HG02610 (cell line): ENCODE data around the gene ECI1.
"Not testable (repeated sequence)": the region's sequence is repeated elsewhere in the genome, so short reads cannot be mapped to it uniquely, and the experiment has no call there.

Experiments used
- ATAC-seq: cut with Tn5 transposase; IDR thresholded peaks from one replicate; pipeline ENCODE4 v1.9.1; 2021; ENCODE audit warnings: mild to moderate bottlenecking, moderate library complexity; ENCODE audit not compliant: unreplicated experiment

The ECI1 gene

GRCh38 chr16:2280981-2281542 is 29.7 kb upstream of the ECI1 start:
- no peak for ATAC-seq

- no peak for ATAC-seq
Measured at GRCh38 chr16:2280461-2280860, 29.1 kb upstream of the ECI1 start.

GRCh38 chr16:2278956-2279800 is 27.8 kb upstream of the ECI1 start:
- no peak for ATAC-seq

GRCh38 chr16:2278272-2278608 is 26.9 kb upstream of the ECI1 start:
- ATAC-seq: no peak

GRCh38 chr16:2277466-2278271 is 26.3 kb upstream of the ECI1 start:
- ATAC-seq: no peak

GRCh38 chr16:2276368-2277195 is 25.2 kb upstream of the ECI1 start:
- no peak for ATAC-seq

GRCh38 chr16:2275476-2276367 is 24.3 kb upstream of the ECI1 start:
- no peak for ATAC-seq

GRCh38 chr16:2273931-2274330 is 22.5 kb upstream of the ECI1 start:
- no peak for ATAC-seq

- ATAC-seq: no peak
Measured at GRCh38 chr16:2273484-2273883, 22.1 kb upstream of the ECI1 start.

GRCh38 chr16:2271848-2272461 is 20.6 kb upstream of the ECI1 start:
- no peak for ATAC-seq

GRCh38 chr16:2270588-2271470 is 19.4 kb upstream of the ECI1 start:
- no peak for ATAC-seq

GRCh38 chr16:2270070-2270462 is 18.7 kb upstream of the ECI1 start:
- no peak for ATAC-seq

GRCh38 chr16:2267913-2268666 is 16.7 kb upstream of the ECI1 start, which contains the start of gene RNPS1:
Gene RNPS1, minus strand, starts transcription at chr16:2268126. Its CDS starts 3,483 bp downstream, at chr16:2264643.
- peak; percentile 70 for ATAC-seq

GRCh38 chr16:2267505-2267912 is 16.1 kb upstream of the ECI1 start:
- ATAC-seq: peak; percentile 44

- ATAC-seq: not testable (repeated sequence)
Measured at GRCh38 chr16:2266887-2267286, 15.5 kb upstream of the ECI1 start.

GRCh38 chr16:2263026-2263425 is 11.6 kb upstream of the ECI1 start:
- not testable (repeated sequence) for ATAC-seq

GRCh38 chr16:2260250-2260649 is 8.9 kb upstream of the ECI1 start:
- ATAC-seq: no peak

- not testable (repeated sequence) for ATAC-seq
Measured at GRCh38 chr16:2258530-2258929, 7.1 kb upstream of the ECI1 start.
